ENCODE results near the gene NAAA.

- TF ChIP-seq MXI1 (IDR thresholded peaks at IDR 0.05; ENCODE audit: borderline replicate concordance, low read depth, low read length) (peak; percentile 67; the same call in 1 of the 2 replicates), POLR2A (IDR thresholded peaks at IDR 0.05; ENCODE audit: low read depth, low read length) (no peak), CTCF (conservative IDR thresholded peaks at IDR 0.05; ENCODE audit: low read depth, low read length) (no peak), BHLHE40 (IDR thresholded peaks at IDR 0.05; ENCODE audit: low read depth, low read length) (no peak), SMC3 (IDR thresholded peaks at IDR 0.05; ENCODE audit: low read depth, low read length) (no peak), FOS (IDR thresholded peaks at IDR 0.05; ENCODE audit: low read depth, low read length) (no peak), RCOR1 (IDR thresholded peaks at IDR 0.05; ENCODE audit: insufficient replicate concordance, low read length) (no peak)
Observed at GRCh38 chr4:75939890-75940691, 722 bp downstream of the NAAA start.

Measured in IMR-90 (cell line).